GM10248 (cell line): ENCODE measurements around the gene SLC17A9.

Experiments used
- CTCF ChIA-PET: fragments of 300-600 bp; sonication (Branson Sonifier 250); formaldehyde crosslinking; extraction: SDS; loops from one replicate; lab custom pipeline; 2021; ENCODE audit warnings: antibody characterized with exemption; lab: Yijun Ruan, JAX
- POLR2A ChIA-PET: fragments of 350-650 bp; sonication (Branson Sonifier 250); formaldehyde crosslinking; extraction: SDS; loops from one replicate; lab custom pipeline; 2020; ENCODE audit warnings: antibody characterized with exemption; lab: Yijun Ruan, JAX
- DNase-seq: peaks from one replicate; pipeline ENCODE4 v3.0.0; 2012; ENCODE audit errors: extremely low spot score
- TF ChIP-seq, protein P1 (sequence below): IDR thresholded peaks from 2 replicates; pipeline ENCODE4 v1.5.1; 2012; ENCODE audit warnings: mild to moderate bottlenecking, low read depth; ENCODE audit errors: extremely low read depth, missing control alignments, control extremely low read depth

The SLC17A9 gene

DNA sequence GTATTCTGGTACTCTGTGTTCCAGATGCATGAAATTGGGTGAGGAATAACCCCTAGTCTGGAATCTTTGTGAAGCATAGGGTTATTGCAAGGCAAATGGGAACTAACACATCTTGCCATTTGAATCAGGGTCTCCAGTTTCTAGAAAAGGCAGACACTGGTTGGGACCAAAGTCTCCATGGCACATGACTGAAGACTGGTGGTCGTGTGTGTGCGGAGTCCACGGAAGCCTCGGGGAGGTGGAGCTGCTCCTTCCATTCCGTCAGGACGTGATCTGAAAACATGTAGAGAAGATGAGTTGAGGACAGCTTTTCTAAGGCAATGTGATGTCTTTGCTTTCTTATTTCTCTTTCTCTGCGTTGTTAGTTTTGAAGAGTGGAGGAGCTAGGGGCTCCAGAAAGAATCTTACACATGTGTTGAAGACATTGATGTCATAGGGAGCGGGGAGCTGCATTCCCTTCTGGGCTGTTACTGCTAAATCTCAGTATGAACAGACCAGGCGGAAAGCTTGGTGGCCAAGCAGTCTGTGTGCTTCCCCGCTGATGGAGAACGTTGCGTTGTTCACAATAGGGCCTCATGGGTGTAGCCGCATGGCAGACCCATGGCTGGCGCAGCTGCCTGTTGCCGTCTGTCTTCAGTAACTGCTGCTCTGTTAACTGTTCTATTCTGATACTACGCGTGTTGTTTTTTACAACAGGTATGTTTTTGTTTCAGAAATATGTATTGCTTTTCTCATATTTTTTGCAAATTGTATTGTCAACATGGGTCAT, 4.8 kb upstream of the SLC17A9 start:
- DNase-seq: no peak
- ChIA-PET POLR2A (no interaction called here), CTCF (interaction anchor here (1.6 to 3.3 kb wide), 4 partner anchors 9 to 61 kb away, joined by 4 to 16 read pairs (median 8); partner anchors contain the start of gene GID8)
- TF ChIP-seq, protein P1, sequence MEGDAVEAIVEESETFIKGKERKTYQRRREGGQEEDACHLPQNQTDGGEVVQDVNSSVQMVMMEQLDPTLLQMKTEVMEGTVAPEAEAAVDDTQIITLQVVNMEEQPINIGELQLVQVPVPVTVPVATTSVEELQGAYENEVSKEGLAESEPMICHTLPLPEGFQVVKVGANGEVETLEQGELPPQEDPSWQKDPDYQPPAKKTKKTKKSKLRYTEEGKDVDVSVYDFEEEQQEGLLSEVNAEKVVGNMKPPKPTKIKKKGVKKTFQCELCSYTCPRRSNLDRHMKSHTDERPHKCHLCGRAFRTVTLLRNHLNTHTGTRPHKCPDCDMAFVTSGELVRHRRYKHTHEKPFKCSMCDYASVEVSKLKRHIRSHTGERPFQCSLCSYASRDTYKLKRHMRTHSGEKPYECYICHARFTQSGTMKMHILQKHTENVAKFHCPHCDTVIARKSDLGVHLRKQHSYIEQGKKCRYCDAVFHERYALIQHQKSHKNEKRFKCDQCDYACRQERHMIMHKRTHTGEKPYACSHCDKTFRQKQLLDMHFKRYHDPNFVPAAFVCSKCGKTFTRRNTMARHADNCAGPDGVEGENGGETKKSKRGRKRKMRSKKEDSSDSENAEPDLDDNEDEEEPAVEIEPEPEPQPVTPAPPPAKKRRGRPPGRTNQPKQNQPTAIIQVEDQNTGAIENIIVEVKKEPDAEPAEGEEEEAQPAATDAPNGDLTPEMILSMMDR: no peak

DNA sequence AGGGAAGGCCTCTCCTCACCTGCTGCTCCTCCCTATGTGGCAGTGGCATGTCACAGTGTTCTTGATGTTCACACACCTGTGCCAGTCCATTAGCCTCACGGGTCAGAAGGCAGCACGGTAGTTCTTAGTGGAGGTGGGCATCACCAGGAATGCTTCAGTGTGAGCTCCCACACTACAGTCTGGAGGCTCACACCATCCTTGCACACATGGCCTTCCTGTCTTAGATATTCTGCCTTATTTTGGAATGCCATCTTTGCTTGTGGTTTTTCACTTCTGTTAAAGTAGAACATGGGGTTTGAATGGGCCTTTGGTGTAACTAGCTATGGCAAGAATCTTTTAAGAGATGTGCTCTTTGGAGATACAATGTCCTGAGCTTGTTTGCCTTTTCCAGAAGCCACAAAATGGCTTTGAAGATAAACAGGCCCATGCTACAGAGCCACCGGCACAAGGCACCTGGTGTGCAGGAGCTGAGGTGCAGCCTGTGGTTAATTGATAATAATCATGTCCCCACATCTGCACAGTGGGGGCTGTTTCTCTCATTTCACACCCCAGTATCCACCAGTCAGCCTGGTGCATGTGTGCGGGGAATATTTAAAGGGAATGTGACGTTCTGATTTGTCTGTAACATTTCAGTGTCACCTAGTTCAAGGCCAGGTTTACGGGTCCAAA, 3.2 kb upstream of the SLC17A9 start:
- ChIA-PET CTCF (interaction anchor here (0.8 to 6.9 kb wide), 10 partner anchors 8 to 60 kb away, joined by 3 to 33 read pairs (median 5); partner anchors contain the start of gene GID8), POLR2A (no interaction called here)
- TF ChIP-seq, protein P1: no peak
- DNase-seq: no peak

GRCh38 chr20:62949962-62950361, 2.5 kb upstream of the SLC17A9 start:
- TF ChIP-seq, protein P1: no peak
- DNase-seq: no peak
- ChIA-PET POLR2A (no interaction called here), CTCF (interaction anchor here (0.8 to 6.9 kb wide), 6 partner anchors 9 to 60 kb away, joined by 3 to 33 read pairs (median 4); partner anchors contain the start of gene GID8)

DNA sequence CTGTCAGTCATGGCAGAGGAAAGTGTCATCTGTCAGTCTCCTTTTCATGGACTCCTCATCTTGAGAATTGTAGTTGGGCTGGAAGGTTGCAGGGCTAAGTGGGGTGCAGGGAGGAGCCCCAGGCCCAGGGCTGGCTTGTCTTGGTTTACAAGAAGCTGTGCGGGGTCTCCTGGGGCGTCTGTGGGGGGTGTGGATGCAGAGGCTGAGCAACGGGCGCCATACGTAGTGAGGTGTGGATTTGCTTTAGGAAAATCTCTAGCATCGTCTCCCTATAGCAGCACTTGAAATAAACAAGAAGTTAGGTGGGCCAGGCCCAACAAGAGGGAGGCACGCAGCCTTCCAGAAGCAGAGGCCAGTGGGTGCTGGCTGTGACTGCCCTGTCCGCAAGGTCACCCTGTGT, 1.8 kb upstream of the SLC17A9 start:
- TF ChIP-seq, protein P1: no peak
- ChIA-PET POLR2A (no interaction called here), CTCF (interaction anchor here (1.6 to 6.9 kb wide), 3 partner anchors 12 to 59 kb away, joined by 4 to 33 read pairs (median 16); partner anchors contain the start of gene GID8)
- no peak for DNase-seq

DNA sequence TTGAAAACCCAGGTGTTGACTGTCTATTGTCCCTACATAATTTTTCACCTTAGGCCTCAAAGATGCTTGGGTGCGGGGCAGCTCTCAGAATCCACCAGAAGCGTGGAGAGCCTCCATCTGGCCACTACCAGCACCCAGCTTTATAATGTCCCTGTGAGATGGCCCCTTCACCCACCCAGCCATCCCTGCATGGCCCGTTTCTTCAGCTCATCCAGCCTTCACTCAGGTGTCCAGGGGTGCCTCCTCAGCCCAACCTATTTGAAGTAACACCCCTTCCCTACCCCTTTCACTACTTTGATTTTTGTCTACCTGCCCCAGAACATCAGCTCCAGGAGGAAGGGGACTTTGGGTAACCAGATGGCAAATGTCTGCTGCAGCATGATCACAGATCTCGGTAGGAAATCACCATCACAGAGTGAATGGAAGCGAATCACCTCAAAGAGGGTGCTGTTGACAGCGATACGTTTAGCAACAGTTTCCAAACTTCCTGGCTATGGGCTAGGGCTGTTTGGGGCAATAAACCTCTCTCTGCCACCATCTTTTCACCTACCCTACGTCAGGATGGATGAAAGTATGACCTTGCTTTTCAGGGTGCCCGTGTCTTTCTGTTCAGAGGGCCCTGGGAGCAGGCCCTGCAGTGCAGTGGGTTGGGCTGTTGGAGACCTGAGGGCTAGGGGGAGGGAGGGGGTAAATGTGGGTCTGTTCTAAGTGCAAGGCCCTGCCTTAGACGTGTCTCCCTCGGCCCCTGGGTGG, 1.2 kb upstream of the SLC17A9 start:
- TF ChIP-seq, protein P1: no peak
- POLR2A ChIA-PET: no interaction called here
- no peak for DNase-seq
- CTCF ChIA-PET: interaction anchor here (6.9 kb wide), 1 partner anchor 58 kb away, joined by 33 read pairs; no protein-coding TSS in a partner anchor

- ChIA-PET CTCF (interaction anchor here (3.5 to 6.9 kb wide), 2 partner anchors 21 to 58 kb away, joined by 31 to 33 read pairs; no protein-coding TSS in a partner anchor), POLR2A (no interaction called here)
These were observed 575 bp upstream of the SLC17A9 start for GRCh38 chr20:62951896-62952372.

More at GRCh38 chr20:62951896-62952372, 575 bp upstream of the SLC17A9 start:
- DNase-seq: no peak
- TF ChIP-seq, protein P1: no peak
